Endothelial cell of hepatic sinusoid (primary cell): Measurements from ENCODE around the gene URI1.
"Not testable (repeated sequence)": the region's sequence is repeated elsewhere in the genome, so short reads cannot be mapped to it uniquely, and the experiment has no call there.

Experiments used
- in situ Hi-C: cut with HindIII; loops from 2 replicates; pipeline ENCODE4 v1.10.0; 2017; ENCODE audit warnings: low sequenced_read_pairs

URI1 gene

GRCh38 chr19:30017172-30017571 lies 75.1 kb downstream of the URI1 start:
- in situ Hi-C loops, result no loop called here

DNA sequence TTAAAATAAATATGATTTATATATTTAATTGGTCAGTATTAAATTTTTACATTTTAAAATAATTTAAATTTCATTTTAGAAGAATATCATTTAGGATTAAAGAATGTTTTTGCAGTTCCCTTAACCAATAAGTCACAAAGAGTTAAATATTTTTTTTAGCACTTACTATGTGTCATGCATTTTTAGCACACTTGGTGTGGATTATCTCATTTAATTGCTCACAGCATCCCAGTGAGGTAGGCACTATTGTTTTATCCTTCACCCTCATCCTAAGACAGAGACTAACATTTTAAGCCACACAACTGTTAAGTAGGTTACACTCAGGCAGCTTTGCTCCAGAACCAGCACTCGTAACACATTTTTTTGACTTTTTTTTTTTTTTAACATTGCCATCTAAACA lies 78.2 kb downstream of the URI1 start:
- in situ Hi-C loops, result no loop called here

DNA sequence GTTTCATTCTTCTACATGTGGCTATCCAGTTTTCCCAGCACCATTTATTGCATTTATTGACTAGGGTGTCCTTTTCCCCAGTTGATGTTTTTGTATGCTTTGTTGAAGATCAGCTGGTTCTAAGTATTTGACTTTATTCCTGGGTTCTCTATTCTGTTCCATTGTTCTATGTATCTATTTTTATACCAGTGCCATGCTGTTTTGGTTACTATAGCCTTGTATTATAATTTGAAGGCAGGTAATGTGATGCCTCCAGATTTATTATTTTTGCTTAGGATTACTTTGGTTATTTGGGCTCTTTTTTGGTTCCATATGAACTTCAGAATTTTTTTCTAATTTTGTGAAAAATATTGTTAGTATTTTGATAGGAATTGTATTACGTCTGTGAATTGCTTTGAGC lies 80.6 kb downstream of the URI1 start:
- in situ Hi-C loops, result no loop called here

GRCh38 chr19:30023330-30023729 lies 81.3 kb downstream of the URI1 start:
- in situ Hi-C loops, result no loop called here

- in situ Hi-C loops, result no loop called here
These were observed 82.1 kb downstream of the URI1 start for GRCh38 chr19:30024091-30024490.

DNA sequence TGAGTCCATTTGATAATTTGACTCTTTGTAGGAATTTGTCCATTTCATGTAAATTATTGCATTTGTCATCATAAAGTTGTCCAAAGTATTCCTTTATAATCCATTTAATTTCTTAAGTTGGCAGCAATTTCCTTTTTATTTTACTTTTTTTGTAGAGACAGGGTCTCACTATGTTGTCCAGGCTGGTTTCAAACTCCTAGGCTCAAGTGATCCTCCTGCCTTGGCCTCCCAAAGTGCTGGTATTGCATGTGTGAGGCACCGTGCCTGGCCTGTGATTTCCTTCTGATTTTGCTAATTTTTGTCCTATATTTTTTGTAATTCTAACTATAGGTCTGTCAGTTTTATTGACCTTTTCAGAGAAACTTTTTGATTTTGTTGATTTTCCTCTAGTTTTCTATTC lies 84.9 kb downstream of the URI1 start:
- in situ Hi-C loops, result no loop called here

DNA sequence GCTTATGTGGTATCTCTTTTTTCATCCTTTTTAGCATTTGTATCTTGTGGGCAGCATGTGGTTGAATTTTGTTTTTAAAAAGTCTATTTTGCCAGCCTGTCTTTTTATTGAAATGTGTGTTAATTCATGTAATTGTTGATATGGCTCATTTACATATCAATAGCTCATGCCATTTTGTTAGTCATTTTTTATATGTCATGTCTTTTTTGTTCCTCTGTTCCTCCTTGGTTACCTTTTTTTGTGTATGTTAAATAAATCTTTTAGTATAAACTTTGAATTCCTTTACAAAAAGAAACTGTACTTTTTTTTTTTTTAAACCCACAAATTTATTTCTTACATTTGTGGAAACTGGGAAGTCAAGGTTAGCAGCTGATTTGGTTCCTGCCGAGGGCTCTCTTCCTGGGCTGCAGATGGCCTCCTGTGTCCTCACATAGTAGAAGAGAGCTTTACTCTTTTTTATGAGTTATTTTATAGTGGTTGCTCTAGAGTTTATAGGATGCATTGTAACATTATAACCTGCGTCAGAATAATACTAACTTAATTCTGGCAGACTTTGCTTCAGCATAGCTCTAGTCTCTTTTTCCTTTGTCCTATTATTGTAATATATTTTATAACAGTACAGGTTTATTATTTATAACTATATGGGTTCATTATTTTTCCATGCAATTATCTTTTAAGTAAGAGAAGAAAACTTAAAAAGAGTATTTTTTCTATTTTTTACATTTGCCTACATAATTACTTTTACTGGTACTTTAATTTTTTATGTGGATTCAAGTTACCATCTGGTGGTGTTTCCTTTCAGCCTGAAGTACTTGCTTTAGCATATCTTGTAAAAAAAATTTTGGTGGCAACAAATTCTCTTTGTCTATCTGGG lies 86.3 kb downstream of the URI1 start:
- in situ Hi-C loops, result no loop called here

DNA sequence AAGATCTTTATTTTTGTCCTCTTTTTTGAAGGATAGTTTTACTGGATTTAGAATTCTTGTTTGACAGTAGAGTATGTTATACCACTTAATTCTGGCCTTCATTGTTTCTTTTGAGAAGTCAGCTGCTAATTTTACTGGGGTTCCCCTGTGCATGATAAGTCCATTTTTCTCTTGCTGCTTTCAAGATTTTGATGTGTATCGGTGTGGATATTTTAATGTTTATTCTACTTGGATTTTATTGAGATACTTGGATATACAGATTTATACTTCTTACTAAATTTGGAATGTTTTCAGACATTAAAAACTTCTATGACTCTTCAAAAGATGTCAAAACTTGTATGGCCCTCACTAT lies 86.9 kb downstream of the URI1 start:
- in situ Hi-C loops, result no loop called here

DNA sequence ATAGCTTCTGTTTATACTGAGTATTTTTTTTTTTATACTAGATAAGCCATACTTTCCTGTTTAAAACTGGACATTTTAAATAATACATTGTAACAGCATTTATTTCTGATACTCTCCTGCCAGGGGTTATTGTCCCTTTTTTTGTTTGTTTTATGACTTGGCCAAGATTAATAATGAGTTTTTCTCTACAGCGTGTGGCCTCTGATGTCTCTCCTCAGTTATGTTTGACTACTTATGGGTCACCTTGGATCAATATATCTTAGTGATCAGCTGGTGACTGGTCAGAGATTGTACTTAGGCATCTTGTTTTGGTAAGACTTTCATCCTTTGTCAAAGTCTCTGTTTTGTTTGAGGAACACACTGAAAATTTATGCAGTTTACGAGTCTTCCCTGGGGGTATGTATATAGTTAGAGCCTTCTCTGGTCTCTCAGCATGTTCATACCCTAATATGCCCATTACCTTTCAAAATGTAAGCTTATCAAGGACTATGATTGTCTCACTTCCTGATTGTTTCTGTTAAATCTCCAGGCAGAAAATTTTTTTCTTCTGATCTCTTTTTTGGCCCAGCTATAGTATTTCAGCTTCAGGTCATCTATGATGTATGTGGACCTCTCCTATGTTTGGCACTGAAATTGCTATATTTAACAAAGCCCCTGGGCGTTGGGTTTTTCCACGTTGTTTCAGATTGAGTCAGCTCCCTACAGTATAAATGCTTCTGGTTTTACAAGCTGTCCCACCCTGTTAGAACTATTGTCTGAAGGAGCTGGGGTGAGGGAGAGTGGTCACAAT lies 87.9 kb downstream of the URI1 start:
- in situ Hi-C loops, result no loop called here

- in situ Hi-C loops, result no loop called here
These were observed 92.3 kb downstream of the URI1 start for GRCh38 chr19:30034321-30034720.

- in situ Hi-C loops, result no loop called here
These were observed 94.4 kb downstream of the URI1 start for GRCh38 chr19:30036154-30037129.

- in situ Hi-C loops, result no loop called here
These were observed 95.8 kb downstream of the URI1 start for GRCh38 chr19:30037835-30038234.

DNA sequence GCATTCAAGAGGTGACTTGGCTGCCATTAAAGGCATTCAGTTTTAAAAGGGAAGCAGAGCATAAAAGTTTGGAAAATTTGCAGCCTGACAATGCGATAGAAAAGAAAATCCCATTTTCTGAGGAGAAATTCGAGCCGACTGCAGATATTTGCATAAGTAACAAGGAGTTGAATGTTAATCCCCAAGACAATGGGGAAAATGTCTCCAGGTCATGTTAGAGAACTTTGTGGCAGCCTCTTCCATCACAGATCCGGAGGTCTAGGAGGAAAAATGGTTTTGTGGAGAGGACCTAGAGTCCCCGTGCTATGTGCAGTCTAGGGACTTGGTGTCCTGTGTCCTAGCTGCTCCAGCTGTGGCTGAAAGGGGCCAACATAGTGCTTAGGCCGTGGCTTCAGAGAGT lies 99.9 kb downstream of the URI1 start:
- in situ Hi-C loops, result not testable (repeated sequence)

DNA sequence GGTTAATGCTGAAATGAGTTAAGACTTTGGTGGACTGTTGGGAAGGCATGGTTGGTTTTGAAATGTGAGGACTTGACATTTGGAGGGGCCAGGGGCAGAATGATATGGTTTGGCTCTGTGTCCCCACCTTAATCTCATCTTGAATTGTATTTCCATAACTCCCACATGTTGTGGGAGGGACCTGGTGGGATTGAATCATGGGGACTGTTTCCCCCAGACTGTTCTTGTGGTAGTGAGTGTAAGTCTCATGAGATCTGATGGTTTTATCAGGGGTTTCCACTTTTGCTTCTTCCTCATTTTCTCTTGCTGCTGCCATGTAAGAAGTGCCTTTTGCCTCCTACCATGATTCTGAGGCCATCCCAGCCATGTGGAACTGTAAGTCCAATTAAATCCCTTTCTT lies 101.0 kb downstream of the URI1 start:
- in situ Hi-C loops, result not testable (repeated sequence)

DNA sequence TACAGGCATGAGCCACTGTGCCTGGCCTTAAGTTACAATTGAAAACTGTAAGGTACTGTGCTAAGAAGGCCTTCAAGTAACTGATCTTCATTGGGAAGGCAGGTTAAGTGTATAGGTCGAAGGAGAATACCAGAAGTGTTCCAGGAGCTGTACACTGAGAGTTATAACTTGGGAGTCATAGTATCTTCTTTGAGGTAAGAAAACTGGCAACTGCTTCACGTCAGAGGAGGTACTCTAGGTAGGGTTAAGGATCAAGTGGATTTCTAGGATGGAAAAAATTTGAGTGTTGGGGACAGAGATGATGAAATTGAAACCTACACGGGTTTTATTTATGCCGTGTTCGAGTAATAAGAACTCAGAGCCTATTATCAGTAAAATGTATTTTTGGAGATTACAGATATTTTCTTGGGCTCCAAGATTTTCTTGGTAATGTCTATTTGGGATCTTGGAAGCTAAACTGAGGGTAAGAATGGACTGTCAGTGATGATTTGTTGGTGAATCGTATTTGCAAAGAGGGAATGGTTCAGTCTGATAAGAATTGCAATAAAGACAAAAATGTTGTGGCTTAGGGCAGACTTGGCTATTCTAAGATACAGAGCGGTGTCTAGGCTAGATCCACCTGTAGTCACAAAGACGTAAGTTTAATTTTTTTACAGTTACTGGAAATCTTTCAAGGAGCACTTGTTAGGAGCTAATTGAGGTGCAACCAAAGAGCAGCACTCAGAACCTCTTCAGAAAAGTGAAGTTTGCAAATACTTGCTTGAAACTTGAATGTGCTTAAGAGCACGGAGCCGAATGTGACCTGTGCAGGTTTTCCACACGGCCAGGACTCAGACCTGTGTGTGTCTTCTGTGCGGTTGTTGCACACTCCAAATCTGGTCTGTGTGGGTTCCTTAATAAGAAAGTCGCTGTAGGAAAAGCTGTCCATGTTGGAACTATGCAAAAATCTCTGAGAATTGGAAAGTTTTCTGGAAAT lies 102.5 kb downstream of the URI1 start:
- in situ Hi-C loops, result no loop called here

- in situ Hi-C loops, result no loop called here
These were observed 104.5 kb downstream of the URI1 start for GRCh38 chr19:30046522-30046921.

- in situ Hi-C loops, result no loop called here
These were observed 105.4 kb downstream of the URI1 start for GRCh38 chr19:30047432-30047831.

GRCh38 chr19:30049226-30049625 lies 107.2 kb downstream of the URI1 start:
- in situ Hi-C loops, result no loop called here

GRCh38 chr19:30049846-30050667 lies 108.0 kb downstream of the URI1 start:
- in situ Hi-C loops, result no loop called here
